SK-N-SH (cell line): ENCODE measurements around the gene CLIC3. TPM values are rescaled to one million over a fixed set of nuclear protein-coding genes. Genes with fewer than 3 reads are reported as not detected.

Source experiments
- CTCF ChIA-PET: fragments of 300-600, 350-600 bp; formaldehyde crosslinking; extraction: SDS; loops from one replicate; lab custom pipeline; 2021; lab: Yijun Ruan, JAX
- POLR2A ChIA-PET: fragments of 350-600 bp; sonication (Branson Sonifier 250); formaldehyde crosslinking; extraction: SDS; loops from one replicate; lab custom pipeline; 2020; ENCODE audit warnings: antibody characterized with exemption, inconsistent platforms; lab: Yijun Ruan, JAX
- DNase-seq: peaks from one replicate; pipeline ENCODE4 v3.0.0; 2012
- H2AFZ ChIP-seq: fragments of 200-600 bp; sonication (generic); 2 replicates; pipeline ENCODE4 v1.8.1; 2016; ENCODE audit warnings: antibody characterized with exemption, mild to moderate bottlenecking, low read depth
- H3F3A ChIP-seq: fragments of 200-600 bp; sonication (generic); replicated peaks from 2 replicates; pipeline ENCODE3; 2016; ENCODE audit warnings: antibody characterized with exemption, mild to moderate bottlenecking; ENCODE audit not compliant: insufficient read depth
- H3K27ac ChIP-seq, 2 experiments: fragments of 200-500 bp in 1 of 2; fragments of 200-600 bp in 1 of 2; sonication (Bioruptor generic) in 1 of 2; sonication (generic), shearing (Covaris generic) in 1 of 2; 2 replicates each; pipeline versions ENCODE4 v1.5.1 to v1.6.1; 2014 to 2016; ENCODE audit warnings: low read depth in 2 of 2, inconsistent platforms in 1 of 2, low read length in 1 of 2, mild to moderate bottlenecking in 1 of 2, mixed read lengths in 1 of 2
- H3K27me3 ChIP-seq: fragments of 200-600 bp; sonication (generic), shearing (Covaris generic); 2 replicates; pipeline ENCODE4 v1.6.1; 2016; ENCODE audit warnings: mixed run types; ENCODE audit not compliant: insufficient read depth
- H3K36me3 ChIP-seq, 2 experiments: fragments of 200-500 bp in 1 of 2; fragments of 200-600 bp in 1 of 2; sonication (Bioruptor generic) in 1 of 2; sonication (generic) in 1 of 2; replicated peaks in 1 of 2; 2 replicates each; pipeline versions ENCODE3 to v1.5.1; 2014 to 2016; ENCODE audit warnings: low read length in 1 of 2, mild to moderate bottlenecking in 1 of 2; ENCODE audit not compliant: insufficient read depth in 2 of 2, control insufficient read depth in 1 of 2
- H3K4me1 ChIP-seq, 2 experiments: fragments of 200-500 bp in 1 of 2; fragments of 200-600 bp in 1 of 2; sonication (Bioruptor generic) in 1 of 2; sonication (generic), shearing (Covaris generic) in 1 of 2; 2 replicates each; pipeline versions ENCODE4 v1.5.1 to v1.6.1; 2014 to 2016; ENCODE audit warnings: low read depth in 1 of 2, low read length in 1 of 2, mixed run types in 1 of 2; ENCODE audit not compliant: insufficient read depth in 2 of 2, control insufficient read depth in 1 of 2
- H3K4me2 ChIP-seq: fragments of 200-600 bp; sonication (generic), shearing (Covaris generic); 2 replicates; pipeline ENCODE4 v1.6.1; 2017; ENCODE audit warnings: mixed run types
- H3K4me3 ChIP-seq, 2 experiments: fragments of 200-500 bp in 1 of 2; fragments of 200-600 bp in 1 of 2; sonication (Bioruptor generic) in 1 of 2; sonication (generic), shearing (Covaris generic) in 1 of 2; 2 replicates each; pipeline versions ENCODE4 v1.5.1 to v1.8.1; 2014 to 2016; ENCODE audit warnings: low read depth in 2 of 2, inconsistent platforms in 1 of 2, low read length in 1 of 2, mild to moderate bottlenecking in 1 of 2, mixed read lengths in 1 of 2, moderate library complexity in 1 of 2
- H3K79me2 ChIP-seq: fragments of 200-600 bp; sonication (generic); 2 replicates; pipeline ENCODE4 v1.8.1; 2017; ENCODE audit warnings: mild to moderate bottlenecking; ENCODE audit not compliant: insufficient read depth
- H3K9ac ChIP-seq: fragments of 200-600 bp; sonication (generic); 2 replicates; pipeline ENCODE4 v1.6.1; 2017; ENCODE audit warnings: mixed run types
- H3K9me2 ChIP-seq: fragments of 200-600 bp; sonication (generic); 2 replicates; pipeline ENCODE4 v1.6.1; 2017; ENCODE audit warnings: mixed run types
- H3K9me3 ChIP-seq: fragments of 200-600 bp; sonication (generic); 2 replicates; pipeline ENCODE4 v1.6.1; 2017; ENCODE audit warnings: mixed run types, mild to moderate bottlenecking, moderate library complexity
- H4K20me1 ChIP-seq: fragments of 200-600 bp; sonication (generic); 2 replicates; pipeline ENCODE4 v1.6.1; 2017; ENCODE audit warnings: mild to moderate bottlenecking, mixed run types; ENCODE audit not compliant: insufficient read depth
- CHD2 ChIP-seq: fragments of 150-350 bp; IDR thresholded peaks from 2 replicates; pipeline ENCODE4 v1.6.1; 2018; ENCODE audit warnings: low read length; ENCODE audit not compliant: partially characterized antibody
- ELF1 ChIP-seq: IDR thresholded peaks from 2 replicates; pipeline ENCODE4 v1.4.0; 2012
- FOXJ3 ChIP-seq: sonication (generic); formaldehyde crosslinking; IDR thresholded peaks from 2 replicates; pipeline ENCODE4 v1.5.1; 2020; ENCODE audit warnings: mild to moderate bottlenecking, missing genetic modification reagents
- FOXM1 ChIP-seq: IDR thresholded peaks from 2 replicates; pipeline ENCODE4 v1.4.0; 2012; ENCODE audit warnings: low read depth, mild to moderate bottlenecking
- GABPA ChIP-seq: IDR thresholded peaks from 2 replicates; pipeline ENCODE4 v1.4.0; 2012; ENCODE audit warnings: low read depth, mild to moderate bottlenecking
- GATA2 ChIP-seq: sonication (generic); formaldehyde crosslinking; IDR thresholded peaks from 2 replicates; pipeline ENCODE4 v1.5.0; 2020; ENCODE audit warnings: mild to moderate bottlenecking, missing genetic modification reagents
- MXI1 ChIP-seq: IDR thresholded peaks from 2 replicates; pipeline ENCODE4 v1.6.1; 2012; ENCODE audit warnings: mild to moderate bottlenecking, low read depth, low read length, improper control_type of control experiment
- NFIC ChIP-seq: IDR thresholded peaks from 2 replicates; pipeline ENCODE4 v1.4.0; 2012; ENCODE audit warnings: borderline replicate concordance
- NRF1 ChIP-seq: IDR thresholded peaks from 2 replicates; pipeline ENCODE4 v1.6.1; 2012; ENCODE audit warnings: low read depth, mild to moderate bottlenecking, low read length
- RAD21 ChIP-seq: IDR thresholded peaks from 2 replicates; pipeline ENCODE4 v1.6.1; 2012; ENCODE audit warnings: mild to moderate bottlenecking, low read length
- RCOR1 ChIP-seq: fragments of 150-350 bp; IDR thresholded peaks from 2 replicates; pipeline ENCODE4 v1.6.1; 2017; ENCODE audit warnings: antibody characterized with exemption, low read length
- RXRA ChIP-seq: IDR thresholded peaks from 2 replicates; pipeline ENCODE4 v1.4.0; 2012; ENCODE audit warnings: low read depth, mild to moderate bottlenecking, borderline replicate concordance
- WGBS: methylation state at CpG from one replicate; pipeline ENCODE4 v1.1.6; 2017; ENCODE audit warnings: low lambda C conversion rate; 5-methylcytosine and 5-hydroxymethylcytosine counted together
- polyA plus RNA-seq, 3 experiments: library from polyadenylated mRNA; depleted of rRNA; stranded (reverse); fragments of >200 nt; gene quantifications; 2 replicates each; pipeline ENCODE4 v1.2.3, GENCODE V29; 2012
- TF ChIP-seq, protein P1 (sequence below): IDR thresholded peaks from 2 replicates; pipeline ENCODE4 v1.4.0; 2012; ENCODE audit warnings: low read depth
- TF ChIP-seq, protein P2 (sequence below): IDR thresholded peaks from 2 replicates; pipeline ENCODE4 v1.6.1; 2012; ENCODE audit warnings: mild to moderate bottlenecking, low read depth, low read length, moderate library complexity
- TF ChIP-seq, protein P3 (sequence below): fragments of 200-600 bp; sonication (generic); IDR thresholded peaks from 2 replicates; pipeline ENCODE4 v1.6.1; 2017; ENCODE audit warnings: antibody characterized with exemption, mild to moderate bottlenecking, moderate library complexity
- TF ChIP-seq, protein P4 (sequence below): fragments of 150-350 bp; IDR thresholded peaks from 2 replicates; pipeline ENCODE4 v1.6.1; 2016; ENCODE audit warnings: mild to moderate bottlenecking, low read depth, low read length
- TF ChIP-seq, protein P5 (sequence below): IDR thresholded peaks from 2 replicates; pipeline ENCODE4; 2012

The CLIC3 gene
- polyA plus RNA-seq, 1 of the 3 experiments (the other 2 are of a cell fraction): 1.0 TPM

DNA sequence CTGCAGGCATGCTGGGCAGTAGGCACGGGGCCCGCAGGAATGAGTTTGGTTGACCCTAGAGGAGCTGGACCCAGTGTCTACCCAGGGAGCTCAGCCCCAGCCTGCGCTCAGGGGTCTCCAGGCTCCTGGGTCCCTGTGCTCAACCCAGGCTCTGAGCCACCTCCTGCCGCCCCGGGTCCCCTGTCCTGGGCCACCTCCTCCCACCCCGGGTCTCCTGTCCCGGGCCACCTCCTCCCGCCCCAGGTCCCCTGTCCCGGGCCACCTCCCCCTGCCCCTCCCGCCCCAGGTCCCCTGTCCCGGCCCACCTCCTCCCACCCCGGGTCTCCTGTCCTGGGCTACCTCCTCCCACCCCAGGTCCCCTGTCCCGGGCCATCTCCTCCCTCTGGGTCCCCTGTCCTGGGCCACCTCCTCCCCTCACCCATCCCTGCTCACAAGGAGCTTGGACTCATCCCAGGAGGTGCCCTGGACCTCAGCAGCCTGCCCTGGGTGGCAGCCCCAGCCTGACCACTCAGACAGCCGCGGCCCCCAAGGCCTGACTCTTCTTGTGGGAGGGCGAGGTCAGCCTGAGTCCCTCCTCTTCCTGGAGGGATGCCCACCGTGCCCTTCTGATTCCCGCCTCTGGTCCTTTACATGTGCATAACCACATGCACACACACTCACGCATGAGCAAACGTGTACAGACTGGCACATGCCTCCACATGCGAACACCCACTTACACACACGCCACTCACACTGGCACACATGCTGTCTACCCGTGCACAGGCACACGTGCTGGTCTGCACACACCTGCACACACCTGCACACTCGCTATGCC, 41.9 kb downstream of the CLIC3 start:
- CTCF ChIA-PET: interaction anchor here (13.2 kb wide), 1 partner anchor 78 kb away, joined by 350 read pairs; the partner anchor contains the start of genes ABCA2 and FUT7
- no peaks in the 10 kb centered on the region for H3K9me2 ChIP-seq
- no peak overlapping the region for H2AFZ ChIP-seq
- no peak for DNase-seq
- H3F3A ChIP-seq: no peaks in the 10 kb centered on the region
- 77% methylated on average over 18 of the region's 25 CpGs for WGBS
- TF ChIP-seq RAD21 (no peak), RCOR1 (no peak), NFIC (no peak), GABPA (no peak), RXRA (no peak), GATA2 (CRISPR knock-in tag) (no peak), NRF1 (no peak), FOXJ3 (CRISPR knock-in tag) (no peak), MXI1 (no peak), ELF1 (no peak), CHD2 (no peak), FOXM1 (no peak)
- TF ChIP-seq, protein P1, sequence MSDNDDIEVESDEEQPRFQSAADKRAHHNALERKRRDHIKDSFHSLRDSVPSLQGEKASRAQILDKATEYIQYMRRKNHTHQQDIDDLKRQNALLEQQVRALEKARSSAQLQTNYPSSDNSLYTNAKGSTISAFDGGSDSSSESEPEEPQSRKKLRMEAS: no peak
- TF ChIP-seq, protein P2, sequence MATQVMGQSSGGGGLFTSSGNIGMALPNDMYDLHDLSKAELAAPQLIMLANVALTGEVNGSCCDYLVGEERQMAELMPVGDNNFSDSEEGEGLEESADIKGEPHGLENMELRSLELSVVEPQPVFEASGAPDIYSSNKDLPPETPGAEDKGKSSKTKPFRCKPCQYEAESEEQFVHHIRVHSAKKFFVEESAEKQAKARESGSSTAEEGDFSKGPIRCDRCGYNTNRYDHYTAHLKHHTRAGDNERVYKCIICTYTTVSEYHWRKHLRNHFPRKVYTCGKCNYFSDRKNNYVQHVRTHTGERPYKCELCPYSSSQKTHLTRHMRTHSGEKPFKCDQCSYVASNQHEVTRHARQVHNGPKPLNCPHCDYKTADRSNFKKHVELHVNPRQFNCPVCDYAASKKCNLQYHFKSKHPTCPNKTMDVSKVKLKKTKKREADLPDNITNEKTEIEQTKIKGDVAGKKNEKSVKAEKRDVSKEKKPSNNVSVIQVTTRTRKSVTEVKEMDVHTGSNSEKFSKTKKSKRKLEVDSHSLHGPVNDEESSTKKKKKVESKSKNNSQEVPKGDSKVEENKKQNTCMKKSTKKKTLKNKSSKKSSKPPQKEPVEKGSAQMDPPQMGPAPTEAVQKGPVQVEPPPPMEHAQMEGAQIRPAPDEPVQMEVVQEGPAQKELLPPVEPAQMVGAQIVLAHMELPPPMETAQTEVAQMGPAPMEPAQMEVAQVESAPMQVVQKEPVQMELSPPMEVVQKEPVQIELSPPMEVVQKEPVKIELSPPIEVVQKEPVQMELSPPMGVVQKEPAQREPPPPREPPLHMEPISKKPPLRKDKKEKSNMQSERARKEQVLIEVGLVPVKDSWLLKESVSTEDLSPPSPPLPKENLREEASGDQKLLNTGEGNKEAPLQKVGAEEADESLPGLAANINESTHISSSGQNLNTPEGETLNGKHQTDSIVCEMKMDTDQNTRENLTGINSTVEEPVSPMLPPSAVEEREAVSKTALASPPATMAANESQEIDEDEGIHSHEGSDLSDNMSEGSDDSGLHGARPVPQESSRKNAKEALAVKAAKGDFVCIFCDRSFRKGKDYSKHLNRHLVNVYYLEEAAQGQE: no peak
- TF ChIP-seq, protein P3, sequence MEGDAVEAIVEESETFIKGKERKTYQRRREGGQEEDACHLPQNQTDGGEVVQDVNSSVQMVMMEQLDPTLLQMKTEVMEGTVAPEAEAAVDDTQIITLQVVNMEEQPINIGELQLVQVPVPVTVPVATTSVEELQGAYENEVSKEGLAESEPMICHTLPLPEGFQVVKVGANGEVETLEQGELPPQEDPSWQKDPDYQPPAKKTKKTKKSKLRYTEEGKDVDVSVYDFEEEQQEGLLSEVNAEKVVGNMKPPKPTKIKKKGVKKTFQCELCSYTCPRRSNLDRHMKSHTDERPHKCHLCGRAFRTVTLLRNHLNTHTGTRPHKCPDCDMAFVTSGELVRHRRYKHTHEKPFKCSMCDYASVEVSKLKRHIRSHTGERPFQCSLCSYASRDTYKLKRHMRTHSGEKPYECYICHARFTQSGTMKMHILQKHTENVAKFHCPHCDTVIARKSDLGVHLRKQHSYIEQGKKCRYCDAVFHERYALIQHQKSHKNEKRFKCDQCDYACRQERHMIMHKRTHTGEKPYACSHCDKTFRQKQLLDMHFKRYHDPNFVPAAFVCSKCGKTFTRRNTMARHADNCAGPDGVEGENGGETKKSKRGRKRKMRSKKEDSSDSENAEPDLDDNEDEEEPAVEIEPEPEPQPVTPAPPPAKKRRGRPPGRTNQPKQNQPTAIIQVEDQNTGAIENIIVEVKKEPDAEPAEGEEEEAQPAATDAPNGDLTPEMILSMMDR: no peak
- TF ChIP-seq, protein P4, sequence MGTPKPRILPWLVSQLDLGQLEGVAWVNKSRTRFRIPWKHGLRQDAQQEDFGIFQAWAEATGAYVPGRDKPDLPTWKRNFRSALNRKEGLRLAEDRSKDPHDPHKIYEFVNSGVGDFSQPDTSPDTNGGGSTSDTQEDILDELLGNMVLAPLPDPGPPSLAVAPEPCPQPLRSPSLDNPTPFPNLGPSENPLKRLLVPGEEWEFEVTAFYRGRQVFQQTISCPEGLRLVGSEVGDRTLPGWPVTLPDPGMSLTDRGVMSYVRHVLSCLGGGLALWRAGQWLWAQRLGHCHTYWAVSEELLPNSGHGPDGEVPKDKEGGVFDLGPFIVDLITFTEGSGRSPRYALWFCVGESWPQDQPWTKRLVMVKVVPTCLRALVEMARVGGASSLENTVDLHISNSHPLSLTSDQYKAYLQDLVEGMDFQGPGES: no peak
- TF ChIP-seq, protein P5, sequence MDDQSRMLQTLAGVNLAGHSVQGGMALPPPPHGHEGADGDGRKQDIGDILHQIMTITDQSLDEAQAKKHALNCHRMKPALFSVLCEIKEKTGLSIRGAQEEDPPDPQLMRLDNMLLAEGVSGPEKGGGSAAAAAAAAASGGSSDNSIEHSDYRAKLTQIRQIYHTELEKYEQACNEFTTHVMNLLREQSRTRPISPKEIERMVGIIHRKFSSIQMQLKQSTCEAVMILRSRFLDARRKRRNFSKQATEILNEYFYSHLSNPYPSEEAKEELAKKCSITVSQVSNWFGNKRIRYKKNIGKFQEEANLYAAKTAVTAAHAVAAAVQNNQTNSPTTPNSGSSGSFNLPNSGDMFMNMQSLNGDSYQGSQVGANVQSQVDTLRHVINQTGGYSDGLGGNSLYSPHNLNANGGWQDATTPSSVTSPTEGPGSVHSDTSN: no peak
- H3K4me2 ChIP-seq: no peak overlapping the region
- no peak overlapping the region for H3K27ac ChIP-seq
- no peaks in the 10 kb centered on the region for H3K27me3 ChIP-seq
- no peak overlapping the region for H3K9ac ChIP-seq
- POLR2A ChIA-PET: interaction anchor here (0.6 kb wide), 1 partner anchor 8 kb away, joined by 4 read pairs; no protein-coding TSS in a partner anchor
- peaks cover 0 to 23% of the 10 kb centered on the region in 2 experiments; a peak in 2 of 4 replicates for H3K4me1 ChIP-seq
- H3K79me2 ChIP-seq: no peaks in the 10 kb centered on the region
- H3K4me3 ChIP-seq: no peak overlapping the region
- H3K9me3 ChIP-seq: no peaks in the 10 kb centered on the region
- no peaks in the 10 kb centered on the region for H3K36me3 ChIP-seq
- no peaks in the 10 kb centered on the region for H4K20me1 ChIP-seq
